Measurements from ENCODE around the gene SPDEF. TPM values are rescaled to one million over a fixed set of nuclear protein-coding genes. Genes with fewer than 3 reads are reported as not detected.

SPDEF gene
- total and polyA plus RNA-seq, 12 donors, result 0.06 to 0.14 (median 0.14) TPM; not detected in 8

- Histone ChIP-seq H3K27me3 (no peaks in the 10 kb centered on the region), H3K9me3 (replicated peaks in 1 of 3) (no peaks in the 10 kb centered on the region), H3K4me1 (replicated peaks in 1 of 2) (no peaks in the 10 kb centered on the region), H3K36me3 (replicated peaks in 1 of 2) (no peaks in the 10 kb centered on the region), H3K27ac (no peak overlapping the region), H3K4me3 (no peak overlapping the region)
- no peak for DNase-seq
- TF ChIP-seq POLR2A (IDR thresholded peaks at IDR 0.05) (no peak), CTCF (IDR thresholded peaks at IDR 0.05) (no peak)
- intact Hi-C loops (cut with DNase I), result no loop called here
- WGBS, 4 donors, result 82 to 95% (median 90%) methylated on average over 4 of the region's 4 CpGs
Observed at GRCh38 chr6:34518669-34519365, 37.3 kb downstream of the SPDEF start.

- no peaks in the 10 kb centered on the region for H3K36me3 ChIP-seq (replicated peaks in 1 of 2)
- intact Hi-C loops (cut with DNase I), result no loop called here
- TF ChIP-seq POLR2A (IDR thresholded peaks at IDR 0.05), result no peak
- no peak for TF ChIP-seq CTCF (IDR thresholded peaks at IDR 0.05)
- H3K27me3 ChIP-seq, result no peaks in the 10 kb centered on the region
- DNase-seq, result no peak
- no peak overlapping the region for H3K4me3 ChIP-seq
- no peaks in the 10 kb centered on the region for H3K4me1 ChIP-seq (replicated peaks in 1 of 2)
- no peaks in the 10 kb centered on the region for H3K9me3 ChIP-seq (replicated peaks in 1 of 3)
- 43 to 91% (median 85%) methylated on average over 1 to 8 of the region's 8 CpGs for WGBS, 4 donors
- H3K27ac ChIP-seq, result no peak overlapping the region
Observed at GRCh38 chr6:34517966-34518365, 38.2 kb downstream of the SPDEF start.

DNA sequence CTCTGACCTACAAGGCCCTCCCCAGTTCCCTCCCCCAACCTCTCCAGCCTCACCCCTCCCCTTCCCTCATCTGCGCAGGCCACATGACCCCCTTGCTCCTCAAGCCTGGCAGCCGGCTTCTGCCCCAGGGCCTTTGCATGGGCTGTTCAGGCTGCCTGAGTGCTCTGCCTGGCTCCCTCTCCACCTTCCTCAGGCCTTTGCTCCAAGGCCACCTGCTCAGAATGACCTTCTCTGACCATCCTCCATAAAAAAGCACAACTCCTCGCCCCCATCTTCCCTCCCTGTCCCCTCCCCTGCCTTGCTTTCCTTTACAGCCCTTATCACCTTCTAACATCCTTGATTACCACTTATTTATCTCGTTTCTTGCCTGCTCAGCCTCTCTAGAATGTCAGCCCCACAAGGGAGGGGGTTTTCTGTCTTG is 38.7 kb downstream of the SPDEF start:
- WGBS, 4 donors, result 75 to 81% (median 78%) methylated on average over 4 of the region's 4 CpGs
- TF ChIP-seq CTCF (IDR thresholded peaks at IDR 0.05), result no peak
- no peak for TF ChIP-seq POLR2A (IDR thresholded peaks at IDR 0.05)

DNA sequence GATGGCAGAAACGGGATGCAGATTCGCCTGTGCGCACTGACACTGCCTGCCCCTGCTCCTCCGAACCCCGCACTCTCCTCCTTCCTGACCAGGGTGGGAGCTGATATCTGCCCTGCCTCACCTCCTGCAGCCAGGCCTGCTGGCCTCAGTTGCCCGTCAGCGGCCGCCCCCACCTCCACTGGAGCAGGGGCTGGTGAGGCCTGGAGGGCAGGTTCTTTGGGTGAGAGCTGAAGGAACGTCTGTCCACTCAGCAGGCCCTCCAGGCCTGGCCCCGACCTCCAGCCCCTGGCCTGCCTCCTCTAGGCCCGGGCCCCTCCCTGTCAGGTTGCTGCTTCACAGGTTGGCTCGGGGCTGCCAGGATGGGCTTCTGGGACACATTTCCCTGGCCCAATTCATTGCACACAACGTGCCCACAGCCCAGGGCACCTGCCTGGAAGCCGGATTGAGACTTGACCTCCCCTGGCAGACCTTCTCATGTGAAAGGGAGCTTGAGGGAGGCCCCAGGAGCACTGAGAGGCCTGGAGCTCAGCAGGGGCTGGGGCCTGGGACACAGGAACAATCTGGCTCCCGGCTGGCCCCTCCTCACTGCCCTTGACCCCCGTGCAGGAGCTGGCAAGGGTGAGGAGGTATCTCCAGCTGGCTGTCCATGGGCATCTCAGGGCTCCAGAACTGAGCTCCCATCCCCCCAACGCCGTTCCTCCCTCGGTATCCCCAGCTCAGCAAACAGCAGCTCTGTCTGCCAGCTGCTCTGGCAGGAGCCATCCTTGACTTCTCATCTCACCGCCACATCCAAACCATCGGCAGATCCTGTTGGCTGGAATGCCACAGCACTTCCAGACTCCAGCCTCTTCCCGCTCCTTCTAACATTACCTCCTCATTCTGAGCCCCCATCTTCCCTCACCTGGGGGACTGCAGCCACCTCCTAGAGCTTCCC is 39.5 kb downstream of the SPDEF start:
- no peak overlapping the region for H3K27ac ChIP-seq
- H3K4me3 ChIP-seq, result no peak overlapping the region
- no peaks in the 10 kb centered on the region for H3K27me3 ChIP-seq
- H3K4me1 ChIP-seq (replicated peaks in 1 of 2), result no peaks in the 10 kb centered on the region
- H3K9me3 ChIP-seq (replicated peaks in 1 of 3), result no peaks in the 10 kb centered on the region
- H3K36me3 ChIP-seq (replicated peaks in 1 of 2), result no peaks in the 10 kb centered on the region
- intact Hi-C loops (cut with DNase I), result no loop called here
- DNase-seq, result no peak
- no peak for TF ChIP-seq CTCF (IDR thresholded peaks at IDR 0.05)
- no peak for TF ChIP-seq POLR2A (IDR thresholded peaks at IDR 0.05)
- WGBS, 4 donors, result 86 to 89% (median 88%) methylated on average over 14 to 22 of the region's 22 CpGs

More for the DNA sequence above, 38.7 kb downstream of the SPDEF start:
- Histone ChIP-seq H3K4me3 (no peak overlapping the region), H3K36me3 (replicated peaks in 1 of 2) (no peaks in the 10 kb centered on the region), H3K27me3 (no peaks in the 10 kb centered on the region), H3K27ac (no peak overlapping the region), H3K4me1 (replicated peaks in 1 of 2) (no peaks in the 10 kb centered on the region), H3K9me3 (replicated peaks in 1 of 3) (no peaks in the 10 kb centered on the region)
- intact Hi-C loops (cut with DNase I), result no loop called here
- DNase-seq, result no peak
